AG04450 (cell line): ENCODE measurements around the gene SMARCB1. TPM values are rescaled to one million over a fixed set of nuclear protein-coding genes. Genes with fewer than 3 reads are reported as not detected.

Source experiments
- CTCF ChIA-PET: fragments of 300-600, 350-600 bp; formaldehyde crosslinking; extraction: SDS; loops from one replicate; lab custom pipeline; 2022; ENCODE audit warnings: antibody characterized with exemption, inconsistent platforms; lab: Charles Lee
- POLR2A ChIA-PET: fragments of 350-600 bp; formaldehyde crosslinking; extraction: SDS; loops from one replicate; lab custom pipeline; 2021; ENCODE audit warnings: antibody characterized with exemption, inconsistent platforms; lab: Yijun Ruan, JAX
- DNase-seq: peaks from one replicate; pipeline ENCODE4 v3.0.0-alpha.2; 2011; ENCODE audit warnings: low read depth, low spot score
- H3K27ac ChIP-seq: one replicate; pipeline ENCODE4 v1.5.1; 2012; ENCODE audit warnings: low read depth, low read length, control low read depth
- H3K27me3 ChIP-seq: one replicate; pipeline ENCODE4 v1.6.0; 2012; ENCODE audit warnings: low read length; ENCODE audit not compliant: control insufficient read depth, insufficient read depth
- H3K4me3 ChIP-seq: 2 replicates; pipeline ENCODE4 v1.5.1; 2011; ENCODE audit warnings: mild to moderate bottlenecking, low read depth, low read length, control low read depth
- H3K9me3 ChIP-seq: 2 replicates; pipeline ENCODE4 v1.5.1; 2012; ENCODE audit warnings: low read length; ENCODE audit not compliant: control insufficient read depth, insufficient read depth
- CTCF ChIP-seq: IDR thresholded peaks from 2 replicates; pipeline ENCODE4 v1.5.1; 2011; ENCODE audit warnings: low read depth, low read length, control low read depth, inconsistent platforms
- polyA plus RNA-seq: library from polyadenylated mRNA; depleted of rRNA; stranded (reverse); fragments of >200 nt; gene quantifications from 2 replicates; pipeline ENCODE4 v1.2.3, GENCODE V29; 2011

The SMARCB1 gene
- polyA plus RNA-seq, 1 experiment: 180 TPM

GRCh38 chr22:23781511-23782183 is 5.1 kb upstream of the SMARCB1 start:
- no peak for TF ChIP-seq CTCF
- Histone ChIP-seq H3K4me3 (no peak overlapping the region), H3K27ac (no peak overlapping the region), H3K27me3 (no peaks in the 10 kb centered on the region), H3K9me3 (no peaks in the 10 kb centered on the region)
- DNase-seq: no peak
- ChIA-PET CTCF (interaction anchor here (2.8 kb wide), 1 partner anchor 11 kb away, joined by 10 read pairs; no protein-coding TSS in a partner anchor), POLR2A (no interaction called here)

- Histone ChIP-seq H3K27me3 (no peaks in the 10 kb centered on the region), H3K4me3 (no peak overlapping the region), H3K27ac (no peak overlapping the region), H3K9me3 (no peaks in the 10 kb centered on the region)
- DNase-seq: no peak
- ChIA-PET POLR2A (no interaction called here), CTCF (interaction anchor here (2.8 kb wide), 1 partner anchor 11 kb away, joined by 10 read pairs; no protein-coding TSS in a partner anchor)
- no peak for TF ChIP-seq CTCF
Measured at GRCh38 chr22:23782252-23782651, 4.5 kb upstream of the SMARCB1 start.

GRCh38 chr22:23782703-23783102 is 4.1 kb upstream of the SMARCB1 start:
- CTCF ChIA-PET: interaction anchor here (2.8 kb wide), 1 partner anchor 12 kb away, joined by 10 read pairs; no protein-coding TSS in a partner anchor
- Histone ChIP-seq H3K4me3 (no peak overlapping the region), H3K27me3 (no peaks in the 10 kb centered on the region), H3K27ac (no peak overlapping the region), H3K9me3 (no peaks in the 10 kb centered on the region)
- POLR2A ChIA-PET: no interaction called here
- DNase-seq: no peak
- TF ChIP-seq CTCF: no peak

- no peaks in the 10 kb centered on the region for H3K9me3 ChIP-seq
- H3K4me3 ChIP-seq: no peak overlapping the region
- DNase-seq: no peak
- no peak for TF ChIP-seq CTCF
- ChIA-PET POLR2A (no interaction called here), CTCF (interaction anchor here (2.8 kb wide), 1 partner anchor 13 kb away, joined by 10 read pairs; no protein-coding TSS in a partner anchor)
- no peak overlapping the region for H3K27ac ChIP-seq
- no peaks in the 10 kb centered on the region for H3K27me3 ChIP-seq
Measured at GRCh38 chr22:23783265-23784150, 3.3 kb upstream of the SMARCB1 start.
